Measurements from ENCODE around the gene SHROOM3. TPM values are rescaled to one million over a fixed set of nuclear protein-coding genes. Genes with fewer than 3 reads are reported as not detected.

Gene SHROOM3
- polyA plus RNA-seq, 1 donor, result 28.6 TPM

DNA sequence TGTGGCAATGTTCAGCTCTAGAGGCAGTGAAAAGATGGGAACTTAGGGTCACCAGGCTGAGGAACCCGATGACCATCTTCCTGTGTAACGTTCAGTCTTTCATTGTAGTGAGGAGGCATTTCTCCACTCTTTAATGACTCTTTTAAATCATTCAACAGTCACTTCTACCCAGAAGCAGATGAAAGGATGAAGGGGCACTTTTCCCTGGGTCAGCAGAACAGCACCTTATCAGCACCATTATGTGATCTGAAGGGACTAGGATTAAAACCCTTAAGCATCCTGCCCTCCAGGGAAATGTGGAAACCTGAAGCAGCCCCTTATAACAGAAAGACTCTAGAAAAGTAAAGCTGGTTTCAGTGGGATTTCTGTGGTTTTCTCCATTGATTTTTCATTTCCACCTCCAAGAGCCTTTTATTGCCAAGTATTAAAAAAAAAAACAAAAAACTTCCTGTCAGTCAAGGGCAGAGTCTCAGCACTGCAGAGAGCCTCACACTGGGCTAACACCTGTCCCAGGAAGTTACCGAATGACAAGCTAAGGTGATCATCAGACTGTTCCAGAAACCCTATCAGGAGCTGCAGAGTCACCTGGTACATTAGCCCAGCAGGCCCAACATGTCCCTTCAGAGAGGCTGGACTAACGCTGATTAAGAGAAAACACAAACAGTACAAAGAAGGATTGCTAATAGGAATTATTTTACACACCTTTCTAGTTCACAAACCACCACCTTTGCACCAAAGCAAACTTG is 185.9 kb downstream of the SHROOM3 start:
- no peak for DNase-seq

DNA sequence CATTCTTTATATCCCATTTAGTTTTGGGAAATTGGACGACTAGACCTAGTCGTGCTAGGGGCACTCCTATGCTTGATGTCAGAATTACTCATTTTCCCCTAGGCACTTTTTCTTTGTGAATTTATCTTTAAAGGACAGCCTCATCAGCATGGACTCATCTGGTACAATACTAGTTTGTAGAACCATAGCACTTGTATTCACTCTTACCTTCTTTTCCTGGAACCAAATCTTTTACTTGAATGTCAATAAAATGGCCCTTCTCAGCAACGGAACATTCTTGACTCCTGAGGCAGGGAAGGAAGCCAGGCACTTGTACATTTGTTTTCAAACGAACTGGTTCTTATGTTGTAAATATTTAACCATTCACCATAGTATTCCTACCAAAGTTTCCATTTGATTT is 187.1 kb downstream of the SHROOM3 start:
- DNase-seq, result no peak

DNA sequence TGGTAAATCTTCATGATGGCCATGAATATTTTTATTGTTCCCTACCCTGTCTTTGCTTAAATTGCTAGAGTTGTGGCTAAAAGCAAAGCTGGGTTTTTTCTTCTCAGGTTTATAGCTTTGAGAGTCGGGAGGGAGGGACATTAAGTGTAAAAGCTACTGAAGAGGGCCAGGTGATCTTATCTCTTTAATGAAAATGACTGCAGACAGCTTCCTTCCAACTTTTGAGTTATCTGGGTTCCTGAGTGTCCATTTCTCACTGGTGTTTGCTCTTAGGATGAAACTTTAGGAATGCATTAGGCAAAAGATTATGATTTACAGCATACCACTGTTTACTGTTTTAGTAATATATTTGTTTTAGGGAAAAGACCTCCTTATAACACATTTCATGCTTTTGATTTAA is 187.7 kb downstream of the SHROOM3 start:
- DNase-seq, result no peak

DNA sequence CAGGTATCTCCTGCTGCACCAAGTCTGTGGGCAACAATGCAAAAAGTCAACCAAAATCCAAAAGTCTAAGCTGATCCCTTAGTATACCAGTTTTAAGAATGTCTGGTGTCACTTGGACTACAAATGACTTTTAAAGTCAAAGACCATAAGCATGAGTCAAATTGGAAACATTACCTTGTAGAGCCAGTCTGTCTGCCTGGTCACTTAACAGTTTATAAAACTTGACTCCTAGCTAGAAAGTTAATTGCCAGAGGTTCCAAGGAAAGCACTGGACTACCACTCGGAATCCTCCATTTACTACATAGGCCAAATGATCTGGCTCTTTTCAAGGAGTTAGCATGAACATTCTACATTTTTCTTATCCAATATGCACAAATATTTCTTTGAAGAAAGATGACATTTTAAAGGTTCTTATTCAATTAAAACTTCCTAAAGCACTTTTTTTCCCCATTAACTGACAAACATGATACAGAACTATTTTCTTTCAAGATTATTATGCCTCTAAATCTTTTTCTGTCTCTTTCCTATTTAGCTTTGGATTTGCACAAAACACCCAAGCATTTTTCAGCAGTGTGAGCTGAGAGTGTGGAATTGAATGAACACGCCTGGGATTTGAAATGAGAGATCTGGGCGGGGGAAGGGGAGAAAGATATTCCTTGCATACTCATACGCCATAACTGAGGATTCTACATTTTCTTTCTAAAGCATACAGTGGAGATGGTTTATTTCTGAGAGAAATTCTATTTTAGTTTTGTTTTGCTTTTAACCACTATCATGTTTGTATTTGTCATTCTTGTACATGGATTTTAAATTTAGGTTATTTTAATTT is 188.4 kb downstream of the SHROOM3 start:
- DNase-seq, result no peak

DNA sequence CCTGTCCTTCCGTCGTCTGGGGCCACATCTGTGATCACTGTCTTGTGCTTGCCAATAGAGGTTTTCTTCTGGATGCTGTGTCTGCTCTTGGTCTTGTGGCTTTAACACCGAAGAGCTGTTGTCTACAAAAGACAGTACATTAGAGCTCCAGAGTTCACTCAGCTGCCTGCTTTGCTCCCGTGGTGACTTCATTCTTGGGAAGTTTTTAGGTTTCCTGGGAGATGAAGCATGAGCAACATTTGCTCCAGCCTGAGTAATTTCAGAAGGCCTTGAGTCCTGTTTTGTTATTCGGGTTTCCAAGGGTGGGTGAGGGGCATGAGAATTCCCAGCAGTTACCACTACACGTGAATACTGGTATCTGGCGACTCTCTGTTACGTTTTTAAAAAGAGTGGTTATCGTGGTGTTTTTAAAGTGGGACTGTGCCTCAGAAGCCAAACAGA is 189.2 kb downstream of the SHROOM3 start:
- DNase-seq, result peak; percentile 88

DNA sequence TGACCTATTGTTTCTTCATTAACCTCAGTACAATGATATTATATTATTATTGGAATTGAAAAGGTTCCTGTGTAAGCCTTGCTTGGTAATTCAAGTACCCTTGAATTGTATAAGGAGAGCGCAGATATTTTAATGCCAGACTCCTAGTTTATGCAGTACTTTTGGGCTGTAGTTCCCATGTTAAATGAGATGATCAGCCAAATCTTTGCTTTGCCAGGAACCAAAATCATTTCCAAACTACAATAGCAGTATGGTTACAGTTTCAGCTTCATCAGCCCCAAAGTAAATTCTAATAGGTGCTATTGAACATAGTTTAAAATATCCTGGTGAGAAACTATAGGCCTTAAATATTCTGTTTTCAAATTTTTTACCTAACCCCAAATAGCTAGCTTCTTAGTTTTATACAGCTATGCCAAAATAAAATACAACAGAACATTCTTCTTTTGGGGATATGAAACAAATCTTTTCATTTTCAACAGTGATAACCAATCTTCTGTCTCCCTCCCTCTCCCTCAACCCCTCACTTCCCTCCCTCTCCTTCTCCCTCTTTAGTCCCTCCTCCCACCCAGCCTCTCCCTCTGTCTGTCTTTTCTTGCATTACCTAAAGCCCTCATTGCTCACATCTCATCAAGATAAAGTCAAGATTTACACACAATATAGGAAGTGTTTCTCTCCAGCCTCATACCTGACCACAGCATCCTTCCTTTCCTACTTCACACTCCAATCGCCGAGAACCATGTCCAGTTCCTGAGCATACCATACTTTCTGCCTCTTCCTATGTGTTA is 190.1 kb downstream of the SHROOM3 start:
- no peak for DNase-seq

DNA sequence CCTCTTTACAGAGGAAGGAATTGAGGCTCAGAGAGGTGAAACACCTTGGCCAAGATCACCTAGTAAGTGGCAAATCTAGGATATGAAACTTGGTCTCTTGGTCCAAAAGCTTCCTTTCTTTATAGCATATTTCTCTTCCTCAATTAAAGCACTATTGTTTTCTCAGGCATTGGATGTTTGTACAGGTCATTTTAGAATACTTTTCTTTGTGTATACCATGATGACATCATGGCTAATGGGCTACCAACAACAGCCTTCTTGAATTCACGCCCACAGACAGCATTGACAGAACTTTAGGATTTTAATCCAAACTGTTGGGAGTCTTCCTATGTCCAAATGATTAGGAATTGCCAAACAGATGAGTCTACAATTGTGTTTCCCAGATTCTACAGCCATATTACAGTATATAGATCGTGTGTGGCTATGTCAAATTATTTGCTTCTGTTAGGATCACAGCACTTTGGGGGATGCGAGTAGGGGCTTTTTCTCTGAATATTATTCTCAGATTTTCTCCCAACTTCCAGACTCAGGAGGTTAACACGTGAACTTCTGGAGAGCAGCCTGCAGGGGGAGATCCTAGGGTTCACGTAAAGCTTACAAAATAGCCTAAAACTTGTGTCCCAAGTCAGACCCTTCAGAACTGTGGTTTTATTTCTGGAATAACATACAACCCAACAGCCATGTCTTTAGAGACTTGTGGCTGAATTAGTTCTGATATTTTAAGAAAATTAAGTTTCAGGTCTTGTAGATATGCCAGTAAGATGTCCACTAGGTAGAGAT is 191.8 kb downstream of the SHROOM3 start:
- no peak for DNase-seq

DNA sequence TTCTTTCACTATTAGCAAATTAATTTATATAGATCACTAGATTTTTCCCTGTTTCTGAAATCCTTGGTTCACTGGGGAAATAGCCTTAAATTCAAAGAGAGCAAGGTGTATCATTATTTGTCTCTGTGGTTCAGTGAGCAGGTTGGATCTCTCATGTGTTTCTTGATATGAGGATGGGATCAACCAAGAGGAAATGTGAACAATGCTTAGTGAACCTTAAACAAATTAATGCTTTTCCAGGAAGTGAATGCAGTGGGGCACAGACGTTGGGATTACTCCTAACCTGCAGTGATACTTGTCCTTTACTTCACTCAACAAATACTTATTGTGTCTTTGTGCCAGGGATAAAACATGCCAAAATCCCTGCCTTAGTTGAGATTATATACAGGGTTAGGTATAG is 193.2 kb downstream of the SHROOM3 start:
- no peak for DNase-seq

DNA sequence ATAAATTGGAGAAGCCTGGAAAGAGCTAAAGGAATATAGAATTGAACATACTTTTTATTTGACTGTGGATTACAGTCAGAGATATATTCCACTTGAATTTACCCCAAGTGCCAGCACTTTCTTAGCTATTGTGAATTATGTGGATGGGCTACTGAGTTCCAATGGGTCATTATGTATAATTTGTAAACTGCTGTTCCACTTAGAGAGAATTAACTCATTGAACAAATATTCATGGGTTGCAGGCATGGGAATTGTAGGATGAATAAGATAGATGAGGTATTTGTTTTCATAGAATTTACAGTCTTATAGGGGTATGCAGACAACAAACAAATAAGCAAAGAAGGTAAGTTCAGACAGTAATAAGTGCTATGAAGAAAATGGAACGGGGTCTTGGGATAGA is 195.7 kb downstream of the SHROOM3 start:
- DNase-seq, result no peak

DNA sequence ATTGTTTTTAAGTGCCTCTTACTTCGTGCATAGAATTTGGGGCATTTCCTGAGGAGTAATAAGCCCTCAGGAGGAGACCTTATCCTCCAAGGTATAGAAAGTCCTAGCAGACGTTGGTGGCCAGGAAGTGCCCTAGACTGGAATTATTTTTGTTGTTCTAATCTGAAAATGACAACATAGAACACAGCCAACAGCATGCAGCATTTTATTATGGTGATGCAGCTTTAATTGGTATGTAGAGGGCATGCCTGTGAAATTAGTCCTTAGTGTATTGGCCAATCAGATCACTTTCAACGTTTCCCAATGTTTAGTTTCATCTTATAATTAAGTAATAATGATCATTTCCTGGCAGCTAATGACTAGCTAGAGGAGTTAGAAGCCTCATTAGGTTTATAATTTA is 199.2 kb downstream of the SHROOM3 start:
- DNase-seq, result no peak

DNA sequence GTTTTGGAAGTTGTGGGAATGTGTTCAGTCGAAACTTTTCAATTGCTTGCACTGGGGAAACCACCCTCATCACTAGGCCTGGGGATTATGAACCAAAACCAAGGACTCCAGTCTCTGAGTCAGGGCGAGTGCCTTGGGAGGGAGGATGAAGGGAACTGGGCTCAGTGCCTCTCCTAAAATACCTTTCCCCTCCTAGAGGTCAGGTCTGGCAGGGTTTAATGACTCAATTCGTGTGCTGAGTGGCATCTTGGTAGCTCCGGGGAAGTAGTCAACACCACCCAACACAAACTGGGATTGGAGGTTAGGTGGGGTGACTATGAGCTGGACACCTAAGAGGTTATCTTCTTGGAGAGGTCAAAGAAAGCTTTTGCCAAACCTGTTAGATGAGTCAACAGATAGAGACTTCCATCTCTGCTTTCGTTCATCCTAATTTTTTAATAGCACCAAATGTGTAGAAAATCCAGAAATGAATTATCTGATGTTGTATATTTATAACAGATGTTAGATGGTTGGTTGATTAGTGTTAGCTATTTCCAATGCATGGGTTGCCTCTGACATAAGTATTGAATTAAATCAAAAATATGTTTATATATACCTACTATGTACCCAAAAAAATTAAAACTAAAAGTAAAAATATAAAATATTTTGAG is 202.8 kb downstream of the SHROOM3 start:
- DNase-seq, result no peak

DNA sequence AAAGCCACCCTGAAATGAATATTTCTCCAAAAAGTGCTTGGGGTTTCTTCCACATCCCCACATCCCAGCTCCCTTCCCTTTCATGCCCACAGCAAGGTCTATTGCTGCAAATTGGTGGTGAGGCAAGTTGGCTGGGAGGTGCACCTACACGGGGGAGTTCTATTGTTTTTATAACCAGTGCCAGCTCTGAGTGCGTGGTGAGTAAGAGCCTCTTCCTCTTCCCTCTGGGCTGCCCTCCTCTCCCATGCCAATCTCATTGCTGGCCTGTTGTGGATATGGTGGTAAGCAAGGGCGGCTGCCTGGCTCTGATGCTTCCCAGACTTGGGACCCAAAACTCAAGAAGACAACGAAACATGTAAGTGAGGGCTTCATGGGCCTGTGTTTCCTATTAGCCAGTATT is 204.3 kb downstream of the SHROOM3 start:
- no peak for DNase-seq

DNA sequence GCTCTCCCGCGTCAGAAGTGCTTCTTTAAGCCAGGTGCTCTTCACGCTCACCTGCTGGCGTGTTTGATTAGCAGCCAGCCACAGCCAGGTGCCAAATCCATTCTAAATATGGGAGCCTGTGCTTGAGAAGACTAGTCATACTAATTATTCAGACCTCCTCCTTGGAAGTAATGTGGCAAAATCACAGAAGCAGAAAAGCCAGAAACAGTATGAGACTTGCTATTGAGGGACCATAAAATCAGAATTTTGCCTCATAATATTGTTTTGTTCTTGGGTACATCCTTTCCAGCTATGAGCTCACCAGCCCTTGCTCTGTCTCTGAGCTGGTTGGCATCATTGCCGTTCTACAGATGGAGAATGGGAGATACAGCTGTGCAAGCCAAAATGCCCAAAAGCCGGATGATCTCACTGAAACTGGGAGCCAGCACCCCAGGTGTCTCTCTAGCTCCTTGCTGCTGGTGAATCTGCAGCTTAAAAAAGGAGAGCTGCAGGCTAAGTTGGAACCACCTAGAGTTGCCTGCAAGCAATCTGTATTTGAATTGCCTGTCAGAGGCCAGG is 205.4 kb downstream of the SHROOM3 start:
- no peak for DNase-seq

DNA sequence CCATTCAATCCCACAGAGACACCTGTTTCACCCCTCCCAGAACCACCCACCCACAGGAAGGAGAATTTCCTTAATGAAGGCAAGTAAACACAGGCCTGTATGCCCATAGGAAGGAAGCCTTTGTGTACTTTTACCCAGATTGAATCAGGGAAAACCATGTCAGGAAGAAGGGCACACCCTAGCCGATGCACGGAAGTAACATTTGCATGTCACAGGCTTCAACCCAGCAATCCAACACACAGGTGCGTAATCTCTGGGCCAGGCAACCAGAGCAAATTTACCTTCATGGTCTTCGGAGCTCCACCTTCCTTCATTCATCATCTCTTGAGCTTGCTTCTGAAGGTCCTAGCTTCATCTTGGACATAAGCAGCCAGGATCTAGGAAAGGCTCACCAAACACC is 206.3 kb downstream of the SHROOM3 start:
- no peak for DNase-seq

DNA sequence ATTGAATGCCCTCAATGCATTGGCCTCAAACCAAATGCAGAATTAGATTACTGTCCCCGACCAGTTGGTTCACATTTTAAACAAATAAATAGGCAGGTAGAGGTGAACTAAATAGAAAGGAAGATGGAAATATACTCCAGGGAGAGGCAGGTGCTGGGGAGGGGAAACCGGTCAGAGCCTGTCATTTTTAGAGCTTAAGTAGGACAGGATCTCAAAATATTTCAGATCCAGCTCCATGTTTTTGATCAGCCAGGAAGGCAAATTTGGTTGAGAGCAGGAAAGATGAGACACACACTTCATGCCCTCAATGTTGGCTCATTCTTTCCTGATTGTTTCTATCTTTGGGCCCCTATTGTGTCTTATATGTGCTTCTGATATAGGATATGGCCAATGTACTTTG is 206.7 kb downstream of the SHROOM3 start:
- no peak for DNase-seq

DNA sequence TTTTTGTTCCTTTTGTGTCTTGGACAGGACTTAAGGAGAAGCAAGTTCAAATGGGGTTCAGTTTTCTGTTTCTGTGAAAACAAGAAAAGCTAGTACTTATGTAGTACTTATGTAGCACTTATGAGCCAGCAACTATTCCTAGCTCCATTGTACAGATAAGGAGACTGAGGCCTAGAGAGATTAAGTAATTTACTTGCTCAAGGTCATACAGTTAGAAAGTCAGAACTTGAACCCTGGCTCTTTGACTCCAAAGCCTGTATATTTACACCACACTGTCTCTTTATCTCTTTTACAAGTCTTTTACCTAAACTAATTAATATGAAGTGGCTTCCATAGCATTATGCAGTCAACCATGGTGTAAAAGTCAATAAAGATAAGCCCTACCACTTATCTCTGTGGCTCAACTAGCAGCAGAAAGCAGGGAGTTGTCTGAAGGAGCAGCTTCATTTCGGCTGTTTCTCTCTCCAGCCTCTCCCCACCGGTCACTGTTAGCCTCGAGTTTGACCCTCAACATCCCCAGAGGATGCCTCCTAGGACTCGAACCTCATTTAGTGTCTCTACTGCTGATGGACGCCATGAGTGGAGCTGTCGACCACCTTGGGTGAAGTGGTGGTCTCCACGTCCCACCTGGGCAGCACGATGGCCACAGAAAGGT is 209.9 kb downstream of the SHROOM3 start:
- DNase-seq, result no peak

DNA sequence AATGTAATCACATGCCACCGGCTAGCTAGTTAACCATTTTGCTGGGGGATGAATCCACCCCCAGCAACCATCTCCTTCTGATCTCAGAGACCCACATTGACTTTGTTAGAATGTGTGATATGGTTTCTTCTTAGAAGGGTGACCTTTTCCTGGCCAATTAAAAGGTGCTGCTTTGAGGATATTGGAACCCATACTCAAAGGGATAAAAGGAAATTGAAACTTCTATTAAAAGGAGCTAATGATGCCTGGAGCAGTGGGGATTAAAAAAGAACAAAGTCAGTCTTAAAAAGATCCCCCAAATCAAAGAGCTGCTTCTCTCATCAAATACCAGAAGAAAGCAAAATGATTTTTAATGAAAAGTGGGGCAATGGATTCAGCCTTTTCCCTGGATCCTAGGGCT is 214.1 kb downstream of the SHROOM3 start:
- DNase-seq, result no peak

DNA sequence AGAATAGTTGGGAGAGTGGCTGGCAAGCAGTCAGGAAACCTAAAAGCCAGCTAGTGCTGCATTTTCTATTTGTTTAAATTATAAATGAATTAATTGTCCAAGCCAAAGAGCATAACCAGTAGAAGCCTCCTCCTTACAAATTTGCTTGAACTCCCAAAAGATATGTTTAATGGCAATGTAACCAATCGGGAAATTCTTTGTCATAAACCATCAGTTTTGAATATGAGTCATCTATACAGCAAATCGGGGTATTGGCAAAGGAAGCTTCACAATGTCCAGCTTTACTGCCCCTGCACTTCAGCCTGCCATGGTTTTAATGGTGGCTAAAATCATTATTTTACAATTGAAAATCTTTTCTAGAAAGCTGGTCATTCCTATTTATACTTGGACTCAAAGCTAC is 216.6 kb downstream of the SHROOM3 start:
- no peak for DNase-seq

DNA sequence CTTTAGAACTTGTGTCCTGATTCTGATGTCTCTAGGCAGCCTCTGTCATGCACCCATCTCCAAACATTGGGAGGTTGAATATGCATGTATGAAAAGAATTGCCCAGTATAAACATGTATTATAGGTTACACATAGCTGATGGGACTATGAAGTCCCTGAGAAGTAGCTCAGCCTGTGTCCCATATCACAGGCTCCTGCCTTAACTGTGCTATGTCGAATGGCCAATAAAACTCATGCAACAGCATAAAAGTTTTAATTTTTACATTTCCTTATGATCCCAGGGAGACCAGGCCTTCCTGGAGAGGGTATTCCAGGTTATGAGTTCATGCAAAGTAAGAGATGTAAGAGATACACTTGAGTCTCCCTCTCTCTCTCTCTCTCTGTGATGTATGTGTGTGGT is 217.4 kb downstream of the SHROOM3 start:
- DNase-seq, result no peak

DNA sequence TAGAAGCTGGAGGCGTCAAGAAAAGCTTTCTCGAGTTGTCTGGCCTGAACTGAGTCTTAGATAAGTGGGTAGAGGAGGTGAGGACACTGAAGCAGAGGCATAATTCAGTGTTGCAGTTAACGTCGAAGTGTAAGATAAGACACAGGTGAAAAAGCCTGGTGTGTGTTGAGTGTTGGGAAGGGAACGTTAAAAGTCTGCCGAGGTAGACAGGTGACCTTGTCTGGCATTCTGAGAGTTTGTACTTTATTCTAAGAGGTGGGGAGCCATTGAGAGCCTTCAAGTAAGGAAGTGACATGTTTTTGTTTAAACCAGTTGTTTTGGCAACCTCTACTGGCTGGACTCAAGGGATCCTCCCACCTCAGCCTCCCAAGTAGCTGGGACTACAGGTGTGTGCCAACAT is 219.1 kb downstream of the SHROOM3 start:
- no peak for DNase-seq

DNA sequence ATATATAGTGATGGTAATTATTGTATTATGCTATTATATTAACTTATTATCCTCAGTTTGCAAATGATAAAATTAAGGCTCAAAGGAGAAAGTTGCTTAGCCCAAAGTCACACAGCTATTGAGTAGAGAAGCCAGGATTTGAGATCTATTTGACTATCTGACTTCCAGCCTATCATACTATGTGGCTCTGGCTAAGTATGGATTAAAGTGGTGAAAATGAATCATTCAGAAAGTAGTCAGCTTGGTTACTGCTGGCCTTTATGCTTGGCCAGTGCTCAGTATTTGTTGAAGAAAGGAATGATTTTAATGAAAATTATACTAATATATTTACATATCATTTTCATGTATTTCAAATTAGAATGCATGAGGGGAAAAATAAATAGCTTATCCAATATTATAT is 219.8 kb downstream of the SHROOM3 start:
- DNase-seq, result no peak
